ENCODE results near the gene RITA1. TPM values are rescaled to one million over a fixed set of nuclear protein-coding genes. Genes with fewer than 3 reads are reported as not detected.

The RITA1 gene
- total and polyA plus RNA-seq, 4 donors, result 9.1 to 19.7 (median 14.3) TPM

GRCh38 chr12:113228394-113229028 is 43.0 kb downstream of the RITA1 start:
- no peak for TF ChIP-seq CTCF (IDR thresholded peaks at IDR 0.05; ENCODE audit: control extremely low read depth, extremely low read depth)
- ATAC-seq (ENCODE audit: insufficient read depth, low FRiP score), result no peak
- WGBS, 2 donors, result 75 to 91% methylated on average over 5 of the region's 5 CpGs

GRCh38 chr12:113230315-113231234 is 45.1 kb downstream of the RITA1 start:
- no peaks in the 10 kb centered on the region for H3K9me3 ChIP-seq (ENCODE audit: control insufficient read depth in 4 of 4, insufficient read depth in 3 of 4, low read length in 3 of 4)
- ATAC-seq (ENCODE audit: insufficient read depth, low FRiP score), result no peak
- no peaks in the 10 kb centered on the region for H3K27me3 ChIP-seq (ENCODE audit: control insufficient read depth in 3 of 3, insufficient read depth in 3 of 3, low read length in 2 of 3)
- 96 to 98% methylated on average over 15 of the region's 15 CpGs for WGBS, 2 donors
- peaks cover 0 to 33% (median 26%) of the 10 kb centered on the region in 4 donors for H3K36me3 ChIP-seq (ENCODE audit: control insufficient read depth in 4 of 4, insufficient read depth in 4 of 4, low read length in 4 of 4)
- peak overlapping the region in 1 of 2 donors; percentile 92 for H3K27ac ChIP-seq (ENCODE audit: low read depth in 1 of 2, low read length in 1 of 2)
- DNase-seq, result no peak
- TF ChIP-seq CTCF (IDR thresholded peaks at IDR 0.05; ENCODE audit: control extremely low read depth, extremely low read depth), result no peak
- peaks cover 0 to 22% (median 0%) of the 10 kb centered on the region in 5 donors for H3K4me1 ChIP-seq (ENCODE audit: control insufficient read depth in 5 of 5, insufficient read depth in 5 of 5, low read length in 5 of 5)
- no peak overlapping the region for H3K4me3 ChIP-seq
- H3K9ac ChIP-seq (ENCODE audit: insufficient read depth in 1 of 2, low read length in 2 of 2), result no peak overlapping the region

More at GRCh38 chr12:113228394-113229028, 43.0 kb downstream of the RITA1 start:
- Histone ChIP-seq H3K27ac (ENCODE audit: low read depth in 1 of 2, low read length in 1 of 2) (peak overlapping the region; percentile 26 to 92), H3K27me3 (ENCODE audit: control insufficient read depth in 3 of 3, insufficient read depth in 3 of 3, low read length in 2 of 3) (no peaks in the 10 kb centered on the region), H3K4me1 (ENCODE audit: control insufficient read depth in 5 of 5, insufficient read depth in 5 of 5, low read length in 5 of 5) (peaks cover 0 to 21% (median 4%) of the 10 kb centered on the region in 5 donors), H3K9me3 (ENCODE audit: control insufficient read depth in 4 of 4, insufficient read depth in 3 of 4, low read length in 3 of 4) (no peaks in the 10 kb centered on the region), H3K9ac (ENCODE audit: insufficient read depth in 1 of 2, low read length in 2 of 2) (no peak overlapping the region), H3K4me3 (no peak overlapping the region), H3K36me3 (ENCODE audit: control insufficient read depth in 4 of 4, insufficient read depth in 4 of 4, low read length in 4 of 4) (peaks cover 0 to 32% (median 26%) of the 10 kb centered on the region in 4 donors)
- no peak for DNase-seq

GRCh38 chr12:113231235-113232088 is 45.9 kb downstream of the RITA1 start:
- H3K9me3 ChIP-seq (ENCODE audit: control insufficient read depth in 4 of 4, insufficient read depth in 3 of 4, low read length in 3 of 4), result no peaks in the 10 kb centered on the region
- no peak overlapping the region for H3K9ac ChIP-seq (ENCODE audit: insufficient read depth in 1 of 2, low read length in 2 of 2)
- peaks cover 0 to 33% (median 26%) of the 10 kb centered on the region in 4 donors for H3K36me3 ChIP-seq (ENCODE audit: control insufficient read depth in 4 of 4, insufficient read depth in 4 of 4, low read length in 4 of 4)
- ATAC-seq (ENCODE audit: insufficient read depth, low FRiP score) (no peak), DNase-seq (no peak)
- no peak overlapping the region for H3K4me3 ChIP-seq
- no peaks in the 10 kb centered on the region for H3K27me3 ChIP-seq (ENCODE audit: control insufficient read depth in 3 of 3, insufficient read depth in 3 of 3, low read length in 2 of 3)
- TF ChIP-seq CTCF (IDR thresholded peaks at IDR 0.05; ENCODE audit: control extremely low read depth, extremely low read depth), result no peak
- WGBS, 2 donors, result 89 to 93% methylated on average over 8 of the region's 8 CpGs
- H3K27ac ChIP-seq (ENCODE audit: low read depth in 1 of 2, low read length in 1 of 2), result peak overlapping the region; percentile 8 to 92
- H3K4me1 ChIP-seq (ENCODE audit: control insufficient read depth in 5 of 5, insufficient read depth in 5 of 5, low read length in 5 of 5), result peaks cover 0 to 26% (median 0%) of the 10 kb centered on the region in 5 donors
